ENCODE results near the gene RNF40.

GRCh38 chr16:30780021-30780420, 17.9 kb downstream of the RNF40 start:
- no peak for TF ChIP-seq CTCF (IDR thresholded peaks at IDR 0.05)
- TF ChIP-seq POLR2AphosphoS5 (IDR thresholded peaks at IDR 0.05; ENCODE audit: insufficient read depth in 1 of 2, low read depth in 1 of 2) = no peak
- TF ChIP-seq POLR2A (IDR thresholded peaks at IDR 0.05) = no peak
